H9 (cell line): Measurements from ENCODE around the gene CMSS1. TPM values are rescaled to one million over a fixed set of nuclear protein-coding genes. Genes with fewer than 3 reads are reported as not detected.

ENCODE experiments used
- DNase-seq: peaks from one replicate; pipeline ENCODE4 v3.0.0-alpha.2; 2017
- H2AFZ ChIP-seq: one replicate; pipeline ENCODE4 v1.6.1; 2013; ENCODE audit warnings: mild to moderate bottlenecking, low read length, control low read depth, moderate library complexity
- H2AK5ac ChIP-seq: 2 replicates; pipeline ENCODE4 v1.6.1; 2013; ENCODE audit warnings: low read length, control low read depth, mixed read lengths; ENCODE audit not compliant: insufficient read length
- H2BK120ac ChIP-seq: one replicate; pipeline ENCODE4 v1.6.1; 2013; ENCODE audit warnings: low read depth, mild to moderate bottlenecking, low read length, control low read depth, inconsistent platforms; ENCODE audit not compliant: poor library complexity, severe bottlenecking
- H2BK12ac ChIP-seq: 2 replicates; pipeline ENCODE4 v1.6.1; 2013; ENCODE audit warnings: low read length, control low read depth, mixed read lengths, low read depth; ENCODE audit not compliant: insufficient read length
- H2BK15ac ChIP-seq: 2 replicates; pipeline ENCODE4 v1.6.1; 2013; ENCODE audit warnings: low read depth, low read length, control low read depth
- H2BK20ac ChIP-seq: one replicate; pipeline ENCODE4 v1.6.1; 2013; ENCODE audit warnings: low read depth, mild to moderate bottlenecking, low read length, control low read depth, inconsistent platforms; ENCODE audit not compliant: poor library complexity, severe bottlenecking
- H2BK5ac ChIP-seq: 2 replicates; pipeline ENCODE4 v1.6.1; 2013; ENCODE audit warnings: low read length, control low read depth, mixed read lengths; ENCODE audit not compliant: insufficient read length
- H3K14ac ChIP-seq: 2 replicates; pipeline ENCODE4 v1.6.1; 2013; ENCODE audit warnings: low read length, control low read depth; ENCODE audit not compliant: insufficient read depth
- H3K18ac ChIP-seq: 2 replicates; pipeline ENCODE4 v1.6.1; 2013; ENCODE audit warnings: low read depth, mild to moderate bottlenecking, mixed read lengths, low read length, control low read depth; ENCODE audit not compliant: insufficient read length
- H3K23ac ChIP-seq: 2 replicates; pipeline ENCODE4 v1.6.1; 2013; ENCODE audit warnings: low read length, control low read depth, mixed read lengths, low read depth; ENCODE audit not compliant: insufficient read length
- H3K23me2 ChIP-seq: 2 replicates; pipeline ENCODE4 v1.6.1; 2013; ENCODE audit warnings: low read depth, mild to moderate bottlenecking, mixed read lengths, low read length, control low read depth; ENCODE audit not compliant: insufficient read length, poor library complexity, severe bottlenecking
- H3K27ac ChIP-seq: 2 replicates; pipeline ENCODE4 v1.5.1; 2013; ENCODE audit warnings: low read length, control low read depth, mixed read lengths, low read depth; ENCODE audit not compliant: insufficient read length
- H3K27me3 ChIP-seq: 2 replicates; pipeline ENCODE4 v1.6.1; 2013; ENCODE audit warnings: low read length, control low read depth, inconsistent platforms; ENCODE audit not compliant: insufficient read depth
- H3K4ac ChIP-seq: 2 replicates; pipeline ENCODE4 v1.6.1; 2013; ENCODE audit warnings: low read depth, mild to moderate bottlenecking, control low read depth, inconsistent platforms, low read length, moderate library complexity
- H3K4me1 ChIP-seq: 2 replicates; pipeline ENCODE4 v1.6.1; 2013; ENCODE audit warnings: low read length, control low read depth, inconsistent platforms; ENCODE audit not compliant: insufficient read depth
- H3K4me2 ChIP-seq: 2 replicates; pipeline ENCODE4 v1.6.1; 2013; ENCODE audit warnings: low read length, control low read depth, mixed read lengths; ENCODE audit not compliant: insufficient read length, insufficient read depth
- H3K56ac ChIP-seq: 2 replicates; pipeline ENCODE4 v1.6.1; 2013; ENCODE audit warnings: low read depth, mild to moderate bottlenecking, mixed read lengths, low read length, control low read depth; ENCODE audit not compliant: insufficient read length
- H3K79me1 ChIP-seq: 2 replicates; pipeline ENCODE4 v1.6.1; 2013; ENCODE audit warnings: low read depth, mild to moderate bottlenecking, moderate library complexity, low read length, control low read depth, inconsistent platforms; ENCODE audit not compliant: insufficient read depth, poor library complexity, severe bottlenecking
- H3K79me2 ChIP-seq: 2 replicates; pipeline ENCODE4 v1.6.1; 2013; ENCODE audit warnings: low read length, control low read depth, inconsistent platforms; ENCODE audit not compliant: insufficient read depth
- H3K9ac ChIP-seq: 2 replicates; pipeline ENCODE4 v1.6.1; 2013; ENCODE audit warnings: low read length, control low read depth, mixed read lengths; ENCODE audit not compliant: insufficient read length; ENCODE audit errors: extremely low read depth
- H3K9me3 ChIP-seq: one replicate; pipeline ENCODE4 v1.6.1; 2013; ENCODE audit warnings: low read depth, low read length, inconsistent platforms; ENCODE audit not compliant: control insufficient read depth
- H3T11ph ChIP-seq: one replicate; pipeline ENCODE4 v1.6.1; 2013; ENCODE audit warnings: mild to moderate bottlenecking, low read length, control low read depth, inconsistent platforms
- H4K20me1 ChIP-seq: one replicate; pipeline ENCODE4 v1.6.1; 2013; ENCODE audit not compliant: control insufficient read depth, insufficient read length, insufficient read depth
- H4K5ac ChIP-seq: 2 replicates; pipeline ENCODE4 v1.6.1; 2013; ENCODE audit warnings: low read depth, mild to moderate bottlenecking, mixed read lengths, low read length, control low read depth; ENCODE audit not compliant: insufficient read length
- H4K8ac ChIP-seq: replicated peaks from 2 replicates; pipeline ENCODE4 v1.6.1; 2013; ENCODE audit warnings: low read length, control low read depth, mixed read lengths, low read depth; ENCODE audit not compliant: insufficient read length
- H4K91ac ChIP-seq: 2 replicates; pipeline ENCODE4 v1.6.1; 2013; ENCODE audit warnings: low read depth, mild to moderate bottlenecking, moderate library complexity, mixed read lengths, low read length, control low read depth; ENCODE audit not compliant: insufficient read length
- H3K27ac Mint-ChIP-seq, 3 experiments: 2 replicates in 2 of 3; 3 replicates in 1 of 3; pipeline ENCODE4 v1.8.0; 2020 to 2021; ENCODE audit warnings: mixed read lengths in 3 of 3, mild to moderate bottlenecking in 1 of 3, moderate library complexity in 1 of 3
- H3K27me3 Mint-ChIP-seq: 2 replicates; pipeline ENCODE4 v1.8.0; 2021; ENCODE audit warnings: low read depth, mild to moderate bottlenecking, moderate library complexity, mixed read lengths
- H3K36me3 Mint-ChIP-seq, 3 experiments: 2 replicates in 2 of 3; 3 replicates in 1 of 3; pipeline ENCODE4 v1.8.0; 2020 to 2021; ENCODE audit warnings: low read depth in 3 of 3, mixed read lengths in 3 of 3; ENCODE audit not compliant: insufficient read depth in 1 of 3
- H3K4me1 Mint-ChIP-seq, 2 experiments: 2 replicates each; pipeline ENCODE4 v1.8.0; 2020; ENCODE audit warnings: mixed read lengths in 2 of 2
- H3K4me3 Mint-ChIP-seq, 2 experiments: 2 replicates in 1 of 2; 3 replicates in 1 of 2; pipeline ENCODE4 v1.8.0; 2020 to 2021; ENCODE audit warnings: mild to moderate bottlenecking in 2 of 2, mixed read lengths in 2 of 2, moderate library complexity in 1 of 2
- H3K9me3 Mint-ChIP-seq, 2 experiments: 2 replicates in 1 of 2; 3 replicates in 1 of 2; pipeline ENCODE4 v1.8.0; 2020; ENCODE audit warnings: mild to moderate bottlenecking in 2 of 2, mixed read lengths in 2 of 2, moderate library complexity in 1 of 2
- WGBS: extraction: QIAGEN DNeasy Blood & Tissue Kit; methylation state at CpG from one replicate; pipeline ENCODE4 v1.1.7; 2013; ENCODE audit warnings: missing lambda C conversion rate, low lambda C conversion rate, mixed read lengths; ENCODE audit not compliant: insufficient read length; ENCODE audit errors: extremely low coverage; 5-methylcytosine and 5-hydroxymethylcytosine counted together
- total RNA-seq: library from RNA; stranded (reverse); gene quantifications from 2 replicates; pipeline ENCODE4 v1.2.1, GENCODE V29; 2021
- TF ChIP-seq, protein P1 (sequence below): fragments of 200-600 bp; sonication (generic); conservative IDR thresholded peaks from 3 replicates; pipeline ENCODE4 v1.8.0; 2021; ENCODE audit warnings: antibody characterized with exemption, mild to moderate bottlenecking

The CMSS1 gene
- total RNA-seq, 1 experiment from 2014 or later: 61.8 TPM

GRCh38 chr3:99883138-99883461 lies 65.4 kb downstream of the CMSS1 start:
- Histone ChIP-seq H2BK20ac (no peak overlapping the region), H3K4me1 (no peaks in the 10 kb centered on the region), H4K5ac (no peak overlapping the region), H2AFZ (no peak overlapping the region), H3K79me1 (no peaks in the 10 kb centered on the region), H3K4me2 (no peak overlapping the region), H3K14ac (no peak overlapping the region), H3T11ph (no peak overlapping the region), H3K4ac (no peak overlapping the region), H3K79me2 (no peaks in the 10 kb centered on the region), H4K8ac (no peak overlapping the region), H4K20me1 (no peaks in the 10 kb centered on the region), H3K9me3 (no peaks in the 10 kb centered on the region), H3K18ac (no peak overlapping the region), H2BK120ac (no peak overlapping the region), H3K27ac (no peak overlapping the region), H4K91ac (no peak overlapping the region), H3K9ac (no peak overlapping the region), H2AK5ac (no peak overlapping the region), H2BK15ac (no peak overlapping the region), H3K27me3 (peaks cover 8% of the 10 kb centered on the region; the same call in 1 of the 2 replicates), H3K23me2 (no peaks in the 10 kb centered on the region), H3K56ac (no peak overlapping the region), H3K23ac (no peak overlapping the region), H2BK12ac (no peak overlapping the region), H2BK5ac (no peak overlapping the region)
- no peak overlapping the region for H3K27ac Mint-ChIP-seq
- WGBS: no CpG with 5 or more reads among the region's 2 CpGs
- peaks cover 0 to 3% (median 0%) of the 10 kb centered on the region in 3 experiments; a peak in 1 of 7 replicates for H3K36me3 Mint-ChIP-seq
- H3K9me3 Mint-ChIP-seq: no peaks in the 10 kb centered on the region
- H3K27me3 Mint-ChIP-seq: peaks cover 22% of the 10 kb centered on the region
- H3K4me1 Mint-ChIP-seq: peaks cover 3 to 9% of the 10 kb centered on the region in 2 experiments; a peak in 1 of 4 replicates
- DNase-seq: no peak
- TF ChIP-seq, protein P1, sequence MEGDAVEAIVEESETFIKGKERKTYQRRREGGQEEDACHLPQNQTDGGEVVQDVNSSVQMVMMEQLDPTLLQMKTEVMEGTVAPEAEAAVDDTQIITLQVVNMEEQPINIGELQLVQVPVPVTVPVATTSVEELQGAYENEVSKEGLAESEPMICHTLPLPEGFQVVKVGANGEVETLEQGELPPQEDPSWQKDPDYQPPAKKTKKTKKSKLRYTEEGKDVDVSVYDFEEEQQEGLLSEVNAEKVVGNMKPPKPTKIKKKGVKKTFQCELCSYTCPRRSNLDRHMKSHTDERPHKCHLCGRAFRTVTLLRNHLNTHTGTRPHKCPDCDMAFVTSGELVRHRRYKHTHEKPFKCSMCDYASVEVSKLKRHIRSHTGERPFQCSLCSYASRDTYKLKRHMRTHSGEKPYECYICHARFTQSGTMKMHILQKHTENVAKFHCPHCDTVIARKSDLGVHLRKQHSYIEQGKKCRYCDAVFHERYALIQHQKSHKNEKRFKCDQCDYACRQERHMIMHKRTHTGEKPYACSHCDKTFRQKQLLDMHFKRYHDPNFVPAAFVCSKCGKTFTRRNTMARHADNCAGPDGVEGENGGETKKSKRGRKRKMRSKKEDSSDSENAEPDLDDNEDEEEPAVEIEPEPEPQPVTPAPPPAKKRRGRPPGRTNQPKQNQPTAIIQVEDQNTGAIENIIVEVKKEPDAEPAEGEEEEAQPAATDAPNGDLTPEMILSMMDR: no peak
- no peak overlapping the region for H3K4me3 Mint-ChIP-seq
